HG03095 (cell line): Measurements from ENCODE around the gene GOLGA6C.
"Not testable (repeated sequence)": the region's sequence is repeated elsewhere in the genome, so short reads cannot be mapped to it uniquely, and the experiment has no call there.

Experiments
- ATAC-seq: cut with Tn5 transposase; IDR thresholded peaks from one replicate; pipeline ENCODE4 v1.9.1; 2021; ENCODE audit warnings: moderate library complexity; ENCODE audit not compliant: unreplicated experiment

GOLGA6C gene

DNA sequence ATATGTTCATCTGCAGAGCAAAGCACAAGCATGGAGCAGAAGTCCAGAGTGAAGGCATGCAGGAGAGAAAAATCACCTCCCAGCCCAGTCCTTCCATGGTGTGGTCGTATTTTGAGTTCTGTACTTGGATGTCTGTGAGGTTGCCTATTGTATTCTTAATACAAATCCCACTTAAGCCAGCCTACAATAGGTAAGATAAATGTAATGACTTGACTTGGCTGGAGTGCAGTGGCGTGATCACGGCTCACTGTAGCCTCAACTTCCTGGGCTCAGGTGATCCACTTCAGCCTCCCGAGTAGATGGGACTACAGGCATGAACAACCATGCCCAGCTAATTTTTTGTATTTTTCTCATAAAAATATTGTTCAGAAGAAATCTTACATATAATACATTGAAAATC, 6.8 kb upstream of the GOLGA6C start:
- ATAC-seq = not testable (repeated sequence)

DNA sequence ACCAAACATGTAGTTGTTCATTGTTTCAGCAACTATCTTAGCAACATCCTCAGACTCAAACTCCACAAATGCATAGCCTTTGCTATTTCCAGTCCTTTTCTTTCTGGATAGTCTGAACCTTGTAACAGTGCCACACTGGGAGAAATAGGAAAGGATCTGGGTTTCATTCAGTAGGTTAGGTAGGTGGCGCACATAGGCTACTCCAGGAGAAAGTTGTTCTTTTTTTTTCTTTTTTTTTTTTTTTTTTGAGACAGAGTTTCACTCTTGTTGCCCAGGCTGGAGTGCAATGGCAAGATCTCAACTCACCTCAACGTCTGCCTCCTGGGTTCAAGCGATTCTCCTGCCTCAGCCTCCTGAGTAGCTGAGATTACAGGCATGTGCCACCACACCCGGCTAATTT, 5.8 kb upstream of the GOLGA6C start:
- ATAC-seq = not testable (repeated sequence)

DNA sequence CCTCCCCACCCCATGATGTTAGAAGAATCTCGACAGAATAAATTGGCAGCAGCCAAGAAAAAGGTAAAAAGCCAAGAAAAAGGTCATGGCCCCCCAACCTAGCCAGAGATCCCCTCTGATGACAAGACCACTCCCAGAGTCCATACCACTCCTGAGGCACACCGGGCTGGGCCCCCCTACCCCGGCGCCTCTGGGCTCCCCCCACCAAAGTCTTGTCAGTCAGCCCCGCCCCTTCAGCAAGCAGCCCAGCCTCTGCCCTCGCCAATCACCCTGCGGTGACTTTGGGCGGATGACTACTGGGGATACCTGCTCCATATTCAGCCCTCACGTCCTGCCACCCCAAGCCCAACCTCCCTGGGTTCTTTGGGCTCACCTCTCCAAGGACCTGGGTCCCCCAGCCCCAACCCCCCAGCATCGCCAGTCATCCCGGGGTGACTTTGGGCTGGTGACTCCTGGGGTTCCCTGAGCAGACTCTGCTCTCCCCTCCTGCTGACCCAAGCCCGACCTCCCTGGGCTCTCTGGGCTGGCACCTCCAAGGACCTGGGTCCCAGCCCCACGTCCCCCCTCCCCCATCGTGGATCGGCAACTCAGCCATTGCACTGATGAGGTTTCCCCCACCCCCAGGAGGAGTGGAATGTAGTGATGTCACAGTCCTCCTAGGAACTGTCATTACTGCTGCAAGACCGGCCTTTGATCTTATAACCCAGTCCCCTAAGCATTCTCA, 648 bp downstream of the GOLGA6C start:
- ATAC-seq = not testable (repeated sequence)

DNA sequence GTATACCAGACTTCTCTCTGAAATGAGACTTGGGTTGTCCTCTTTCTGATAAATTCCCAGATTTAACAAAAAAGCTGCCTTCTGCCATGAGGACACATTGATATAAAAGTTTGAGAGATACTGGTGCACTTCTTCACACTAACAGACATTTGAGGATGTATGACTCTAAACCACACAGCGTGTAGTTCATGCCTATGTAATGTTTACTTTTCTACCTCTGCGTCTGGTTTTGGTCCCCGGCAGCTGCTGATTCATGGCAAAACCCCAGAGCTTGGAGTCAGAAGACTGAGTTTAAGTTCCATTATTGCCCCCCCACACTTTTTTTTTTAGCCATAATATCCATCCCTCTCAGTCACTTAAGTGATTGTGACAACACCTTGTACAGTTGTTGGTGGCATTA, 1.7 kb downstream of the GOLGA6C start:
- not testable (repeated sequence) for ATAC-seq

DNA sequence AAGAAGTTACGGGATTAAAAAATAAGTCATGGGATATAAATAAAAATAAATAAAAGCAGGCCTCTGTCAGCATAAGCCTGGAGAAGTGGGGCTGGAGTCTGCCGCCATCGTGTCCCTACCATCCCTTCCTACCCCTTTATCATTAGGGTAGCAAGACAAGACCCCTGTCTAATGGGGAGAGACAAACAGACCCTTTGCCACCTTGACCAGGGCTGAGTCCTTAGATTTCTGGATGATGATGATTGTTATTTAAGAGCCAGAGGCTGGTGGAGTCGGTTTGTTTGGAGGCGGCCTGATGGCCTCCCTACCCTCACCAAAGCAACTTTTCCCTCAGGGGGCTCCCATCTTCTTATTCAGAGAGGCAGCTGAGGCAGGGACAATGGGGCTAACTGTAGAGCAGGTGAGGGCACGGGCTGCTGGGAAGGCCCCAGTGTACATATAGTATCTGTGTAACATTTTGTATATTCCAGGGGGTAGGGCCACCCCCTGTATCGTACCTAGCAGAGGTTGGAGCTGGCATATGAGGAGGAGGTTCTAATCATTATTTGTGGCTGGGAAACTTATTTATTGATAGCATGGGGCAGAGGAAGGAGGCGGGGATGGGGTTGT, 15.7 kb downstream of the GOLGA6C start:
- ATAC-seq = not testable (repeated sequence)

DNA sequence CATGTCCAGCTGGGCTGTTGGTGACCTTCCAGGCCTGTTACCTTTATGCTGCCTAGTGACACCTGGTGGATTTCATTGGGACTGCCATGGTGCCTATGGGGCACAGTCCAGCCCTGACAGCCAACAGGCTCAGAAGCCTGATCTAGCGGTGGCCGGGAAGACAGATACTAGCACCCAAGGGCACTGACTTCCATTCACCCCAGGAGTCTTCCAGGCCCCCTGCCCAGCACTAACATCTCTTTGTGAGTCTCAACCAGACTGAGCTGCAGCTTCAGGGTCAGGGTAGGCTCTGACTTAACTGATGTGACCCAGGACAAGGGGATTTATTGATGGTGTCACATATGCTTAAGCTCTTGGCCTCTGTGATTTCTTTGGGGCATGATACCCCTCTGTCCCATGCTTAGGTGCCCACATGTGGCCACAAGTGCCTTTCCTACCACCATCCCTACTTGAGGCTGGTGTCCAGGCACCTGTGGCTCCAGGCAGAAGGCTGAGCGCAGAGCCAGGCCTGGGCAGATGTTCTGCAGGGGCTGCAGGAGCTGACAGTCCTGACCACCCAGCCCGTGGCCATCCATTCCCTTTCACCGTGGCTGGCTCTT, 16.5 kb downstream of the GOLGA6C start:
- not testable (repeated sequence) for ATAC-seq

DNA sequence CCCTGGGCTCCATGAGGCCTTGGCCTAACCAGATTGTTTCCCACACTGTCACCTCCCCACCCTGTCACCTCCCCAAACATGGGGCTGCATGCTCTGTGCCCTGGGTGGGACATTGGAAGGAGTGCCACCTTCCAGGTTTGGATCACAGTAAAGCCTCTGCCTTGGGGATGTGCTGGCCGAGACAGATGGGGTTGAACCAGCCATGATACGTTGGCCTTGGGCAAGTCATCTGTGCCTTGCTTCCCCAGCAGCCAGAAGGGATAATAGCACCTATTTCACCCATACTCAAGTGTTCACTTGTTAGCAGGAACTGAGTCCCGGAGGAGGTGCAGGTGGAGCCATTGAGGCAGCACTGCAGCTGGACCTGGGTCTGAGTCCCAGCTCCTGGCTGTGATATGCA, 17.5 kb downstream of the GOLGA6C start:
- ATAC-seq = not testable (repeated sequence)

DNA sequence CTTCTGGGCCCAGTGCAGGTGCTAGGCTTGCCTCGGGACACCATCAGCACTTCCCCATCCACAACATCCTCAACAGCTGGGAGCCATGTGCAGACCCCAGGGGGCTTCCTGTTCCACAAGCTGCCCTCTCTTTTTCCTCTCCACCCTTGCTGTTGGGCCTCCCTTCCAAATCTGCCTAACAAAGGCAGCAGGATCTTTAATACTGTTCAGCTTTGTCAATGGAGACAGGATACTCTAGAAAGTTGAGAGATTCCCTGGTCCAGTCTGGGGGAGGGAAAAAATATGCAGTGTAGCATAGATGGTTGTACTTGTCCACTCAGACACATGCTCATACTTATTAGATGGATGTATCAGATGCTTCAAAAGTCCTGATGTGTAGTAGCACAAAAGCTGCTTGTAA, 20.4 kb downstream of the GOLGA6C start:
- not testable (repeated sequence) for ATAC-seq

DNA sequence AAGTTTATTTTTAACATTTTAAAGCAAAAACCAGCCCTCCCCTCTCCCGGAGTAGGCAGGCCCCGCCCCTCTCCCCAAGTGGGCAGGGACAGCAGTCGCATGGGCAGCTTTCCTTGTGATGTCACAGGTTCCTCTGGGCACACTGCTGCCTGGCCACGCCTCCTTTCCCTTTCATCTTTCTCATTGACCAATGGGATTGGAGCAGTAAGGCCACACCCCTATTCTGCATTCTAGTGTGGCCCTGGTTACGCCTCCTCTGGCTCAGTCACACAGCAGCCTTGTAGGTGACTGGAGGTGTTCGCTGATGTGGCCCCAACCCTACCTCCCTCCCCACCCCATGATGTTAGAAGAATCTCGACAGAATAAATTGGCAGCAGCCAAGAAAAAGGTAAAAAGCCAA, 24.4 kb downstream of the GOLGA6C start, which contains the start of gene GOLGA6D:
Gene GOLGA6D, plus strand, starts transcription at position 264 of the 400 bp plus-strand sequence. Its CDS starts 41 bp downstream, at position 305.
- ATAC-seq = not testable (repeated sequence)

DNA sequence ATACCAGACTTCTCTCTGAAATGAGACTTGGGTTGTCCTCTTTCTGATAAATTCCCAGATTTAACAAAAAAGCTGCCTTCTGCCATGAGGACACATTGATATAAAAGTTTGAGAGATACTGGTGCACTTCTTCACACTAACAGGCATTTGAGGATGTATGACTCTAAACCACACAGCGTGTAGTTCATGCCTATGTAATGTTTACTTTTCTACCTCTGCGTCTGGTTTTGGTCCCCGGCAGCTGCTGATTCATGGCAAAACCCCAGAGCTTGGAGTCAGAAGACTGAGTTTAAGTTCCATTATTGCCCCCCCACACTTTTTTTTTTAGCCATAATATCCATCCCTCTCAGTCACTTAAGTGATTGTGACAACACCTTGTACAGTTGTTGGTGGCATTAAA, 26.0 kb downstream of the GOLGA6C start:
- ATAC-seq = not testable (repeated sequence)

DNA sequence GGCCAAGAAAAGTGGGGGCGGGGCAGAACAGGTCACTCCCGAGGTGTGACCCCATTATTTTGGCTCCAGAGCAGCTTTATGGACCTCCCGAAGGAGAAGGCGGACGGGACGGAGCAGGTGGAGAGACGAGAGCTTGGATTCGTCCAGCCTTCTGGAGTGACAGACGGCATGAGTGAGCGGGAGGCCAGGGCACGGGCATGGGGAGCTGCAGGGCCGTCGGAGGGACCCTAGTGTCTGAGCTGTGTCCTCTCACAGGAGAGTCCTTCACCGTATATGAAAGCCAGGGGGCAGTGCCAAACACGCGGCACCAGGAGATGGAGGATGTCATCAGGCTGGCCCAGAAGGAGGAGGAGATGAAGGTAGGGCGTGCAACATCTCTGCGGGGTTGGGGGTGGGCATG, 35.5 kb downstream of the GOLGA6C start:
- ATAC-seq = not testable (repeated sequence)

DNA sequence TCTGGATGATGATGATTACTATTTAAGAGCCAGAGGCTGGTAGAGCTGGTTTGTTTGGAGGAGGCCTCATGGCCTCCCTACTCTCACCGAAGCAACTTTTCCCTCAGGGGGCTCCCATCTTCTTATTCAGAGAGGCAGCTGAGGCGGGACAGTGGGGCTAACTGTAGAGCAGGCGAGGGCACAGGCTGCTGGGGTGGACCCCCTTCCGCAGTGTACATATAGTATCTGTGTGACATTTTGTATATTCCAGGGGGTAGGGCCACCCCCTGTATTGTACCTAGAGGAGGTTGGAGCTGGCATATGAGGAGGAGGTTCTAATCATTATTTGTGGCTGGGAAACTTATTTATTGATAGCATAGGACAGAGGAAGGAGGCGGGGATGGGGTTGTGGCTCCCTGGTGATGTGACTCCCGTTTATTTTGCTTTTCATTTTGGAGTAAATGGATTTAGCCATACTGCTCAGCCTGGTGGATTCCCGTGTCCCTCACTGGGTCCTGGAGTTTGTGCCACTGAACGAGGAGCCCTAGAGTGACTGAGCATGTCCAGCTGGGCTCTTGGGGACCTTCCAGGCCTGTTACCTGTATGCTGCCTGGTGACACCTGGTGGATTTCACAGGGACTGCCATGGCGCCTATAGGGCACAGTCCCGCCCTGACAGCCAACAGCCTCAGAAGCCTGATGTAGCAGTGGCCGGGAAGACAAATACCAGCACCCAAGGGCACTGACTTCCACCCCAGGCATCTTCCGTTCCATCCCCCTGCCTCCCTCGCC, 40.6 kb downstream of the GOLGA6C start:
- not testable (repeated sequence) for ATAC-seq

DNA sequence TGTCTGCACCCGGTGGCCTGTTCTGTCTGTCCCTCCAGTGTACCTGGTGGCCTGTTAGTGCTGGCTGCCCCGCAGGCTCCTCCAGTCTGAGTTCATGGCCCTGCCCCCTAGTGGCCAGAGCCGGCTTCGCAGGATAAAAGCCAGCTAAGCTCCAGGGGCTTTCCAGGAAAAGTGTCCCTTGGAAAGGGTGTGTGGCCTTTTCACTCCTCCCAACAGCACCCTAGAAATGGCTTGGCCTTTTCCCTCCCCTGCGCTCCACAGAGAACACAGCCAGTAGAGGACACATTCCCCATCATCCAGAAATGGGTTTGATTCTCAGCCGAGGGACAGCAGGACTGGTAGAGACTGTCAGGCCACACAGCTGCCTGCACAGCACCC, 41.2 kb downstream of the GOLGA6C start:
- not testable (repeated sequence) for ATAC-seq

DNA sequence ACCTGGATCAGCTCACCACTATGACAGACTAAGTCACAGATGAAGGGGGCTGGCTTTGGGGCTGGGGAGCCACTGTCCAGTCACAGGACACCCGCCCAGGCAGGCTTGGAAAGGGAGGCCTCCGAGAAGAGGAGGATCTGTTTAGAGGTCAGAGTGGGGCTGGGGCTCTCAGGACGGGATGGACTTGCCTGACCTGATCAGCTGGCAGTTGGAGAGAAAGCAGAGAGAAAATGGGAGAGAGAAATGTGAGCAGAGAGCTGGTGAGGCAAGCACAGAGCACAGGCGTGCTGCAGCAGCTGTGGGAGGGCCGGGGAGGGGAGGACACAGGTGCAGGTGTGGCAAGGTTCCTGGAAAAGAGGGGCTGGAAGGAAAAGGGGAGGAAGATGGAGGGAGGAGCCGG, 41.9 kb downstream of the GOLGA6C start:
- ATAC-seq = not testable (repeated sequence)

DNA sequence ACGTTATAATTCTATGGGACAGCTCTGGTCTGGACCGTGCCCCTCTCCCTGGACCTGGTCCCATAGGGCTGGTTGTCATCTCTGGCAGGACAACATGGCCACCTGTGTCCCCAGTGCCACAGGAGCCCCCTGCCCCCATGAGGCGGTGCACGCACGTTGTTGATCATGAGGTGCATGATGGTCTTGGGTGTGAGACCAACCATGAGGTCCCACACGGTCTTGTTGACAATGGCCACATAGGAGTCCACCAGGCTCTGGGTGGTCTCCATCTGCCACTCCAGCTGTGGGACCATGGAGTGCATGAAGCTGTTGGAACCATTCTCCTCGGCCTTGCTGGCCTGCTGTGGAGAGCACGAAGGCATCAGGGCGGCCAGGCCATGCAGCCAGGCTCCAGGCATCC, 44.2 kb downstream of the GOLGA6C start:
- ATAC-seq = no peak

DNA sequence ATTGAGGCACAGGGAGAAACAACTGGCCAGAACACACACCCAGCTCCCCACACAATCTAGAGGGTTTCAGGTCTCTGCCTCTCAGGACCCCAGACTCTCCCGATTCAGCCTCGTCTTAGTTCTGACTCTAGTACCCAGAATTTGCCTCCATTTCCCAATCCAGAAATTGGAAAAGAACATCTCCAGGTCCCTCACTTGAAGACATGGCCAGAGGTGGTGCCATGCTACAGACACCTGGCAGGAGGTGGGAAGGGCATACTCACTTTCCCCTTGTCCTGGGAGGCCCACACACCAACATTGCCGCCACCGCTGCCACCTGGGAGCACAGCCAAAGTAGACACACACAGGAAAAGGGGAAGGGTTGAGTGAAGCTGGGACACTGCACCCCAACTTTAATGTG, 44.6 kb downstream of the GOLGA6C start:
- not testable (repeated sequence) for ATAC-seq

DNA sequence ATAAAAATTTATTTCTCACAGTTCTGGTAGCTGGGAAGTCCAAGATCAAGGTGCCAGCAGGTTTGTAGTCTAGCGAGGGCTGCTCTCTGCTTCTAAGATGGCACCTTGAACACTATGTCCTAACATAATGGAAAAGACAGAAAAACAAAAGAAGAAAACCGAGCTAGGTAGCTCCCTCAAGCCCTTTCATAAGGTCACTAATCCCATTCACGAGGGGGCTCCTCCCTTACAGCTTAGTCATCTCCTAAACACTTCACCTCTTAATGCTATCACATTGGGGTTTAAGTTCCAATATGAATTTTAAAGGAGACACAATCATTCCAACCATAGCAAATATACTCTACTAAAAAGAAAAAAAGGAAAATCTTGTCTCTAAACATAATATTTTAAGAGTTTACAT, 48.1 kb downstream of the GOLGA6C start:
- ATAC-seq = no peak

DNA sequence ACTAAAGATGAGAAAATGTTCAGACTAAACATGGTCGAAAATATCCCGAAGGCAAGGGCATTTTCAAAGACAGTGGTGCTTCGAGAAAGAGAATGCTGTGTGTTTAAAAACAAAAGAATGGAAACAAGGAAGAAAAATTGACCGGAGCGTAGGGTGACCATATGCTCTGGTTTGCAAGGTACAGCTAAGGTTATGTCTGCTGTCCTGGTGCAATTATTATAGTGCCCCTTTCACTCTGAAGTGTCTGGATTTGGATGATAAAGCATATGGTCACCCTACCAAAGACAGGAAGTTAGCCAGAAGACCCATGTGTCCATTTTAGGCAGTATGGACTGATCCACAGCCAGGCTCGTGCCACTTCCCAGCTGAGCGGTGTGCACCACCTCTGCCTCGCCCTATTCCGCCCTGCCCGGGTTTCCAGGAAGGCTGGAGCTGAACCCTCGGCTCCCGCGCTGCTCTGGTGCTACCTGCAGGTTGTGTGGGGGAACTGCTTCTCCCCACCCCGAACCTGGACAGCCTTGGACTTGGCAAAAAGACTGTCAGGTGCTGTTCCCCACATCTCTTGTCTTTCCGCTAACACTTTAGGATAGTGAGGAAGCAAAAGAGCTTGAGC, 49.8 kb downstream of the GOLGA6C start:
- no peak for ATAC-seq

DNA sequence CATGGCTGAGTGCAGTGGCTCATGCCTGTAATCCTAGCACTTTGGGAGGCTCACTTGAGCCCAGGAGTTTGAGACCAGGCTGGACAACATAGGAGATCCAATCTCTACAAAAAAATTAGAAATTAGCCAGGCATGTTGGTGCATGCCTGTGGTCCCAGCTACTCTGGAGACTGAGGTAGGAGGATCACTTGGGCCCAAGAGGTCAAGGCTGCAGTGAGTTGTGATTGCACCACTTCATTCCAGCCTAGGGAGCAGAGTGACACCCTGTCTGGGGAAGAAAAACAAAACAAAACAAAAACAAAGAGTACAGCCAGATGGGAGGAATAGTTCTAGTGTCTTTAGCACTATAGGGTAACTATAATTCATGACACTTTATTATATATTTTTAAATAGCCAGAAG, 51.6 kb downstream of the GOLGA6C start:
- no peak for ATAC-seq

DNA sequence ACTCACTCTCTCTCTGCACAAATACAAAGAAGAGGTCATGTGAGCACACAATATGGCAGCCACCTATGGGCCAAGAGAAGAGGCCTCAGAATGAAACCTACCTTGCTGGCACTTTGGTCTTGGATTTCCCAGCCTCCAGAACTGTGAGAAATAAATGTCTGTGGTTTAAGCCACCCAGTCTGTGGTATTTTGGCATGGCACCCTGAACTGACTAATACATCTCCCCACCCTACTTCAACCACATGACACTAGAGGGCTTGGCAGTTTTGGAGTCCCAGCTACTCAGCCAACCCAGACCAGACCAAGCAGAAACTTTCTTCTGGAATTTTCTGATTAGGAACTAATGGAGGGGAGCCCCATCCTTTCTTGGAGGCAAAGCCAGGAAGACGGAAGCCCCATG, 54.4 kb downstream of the GOLGA6C start:
- not testable (repeated sequence) for ATAC-seq
